Cardiac atrium fibroblast (primary cell): ENCODE data around the gene CFHR5. TPM values are rescaled to one million over a fixed set of nuclear protein-coding genes. Genes with fewer than 3 reads are reported as not detected.

Experiments
- total RNA-seq: library from RNA; depleted of rRNA; stranded (reverse); fragments of >200 nt; gene quantifications from 2 replicates; pipeline ENCODE4 v1.2.3, GENCODE V29; 2015

CFHR5 gene
- total RNA-seq, result not detected in 2 replicates

GRCh38 chr1:196977278-196977677 is at the start of gene CFHR5:
TSS of gene CFHR5 (plus strand) at chr1:196977556. CDS start at chr1:196977665, 109 bp downstream.

GRCh38 chr1:196943568-196943967 is 33.8 kb upstream of the CFHR5 start, which contains the start of gene CFHR2:
TSS of gene CFHR2 (plus strand) at chr1:196943738. CDS start at chr1:196943881, 143 bp downstream.

Other genes starting within 250 kb of the CFHR5 start
- gene CFHR3, start 202.7 kb upstream of the CFHR5 start, total RNA-seq, result not detected in 2 replicates
- 0.81 TPM in 1 of 2 replicates, not detected in the other for gene CFHR1, start 157.8 kb upstream of the CFHR5 start, total RNA-seq
- gene CFHR4, start 89.5 kb upstream of the CFHR5 start, total RNA-seq, result not detected in 2 replicates
- not detected in 2 replicates for gene CFHR2, start 33.8 kb upstream of the CFHR5 start, total RNA-seq
- not detected in 2 replicates for gene F13B, start 89.7 kb downstream of the CFHR5 start, total RNA-seq
- 6.1 and 8.1 TPM in 2 replicates for gene ASPM, start 169.1 kb downstream of the CFHR5 start, total RNA-seq
- gene ZBTB41, start 223.7 kb downstream of the CFHR5 start, total RNA-seq, result 6.3 and 8.4 TPM in 2 replicates